Measurements from ENCODE around the gene SCYL3.

Gene SCYL3

DNA sequence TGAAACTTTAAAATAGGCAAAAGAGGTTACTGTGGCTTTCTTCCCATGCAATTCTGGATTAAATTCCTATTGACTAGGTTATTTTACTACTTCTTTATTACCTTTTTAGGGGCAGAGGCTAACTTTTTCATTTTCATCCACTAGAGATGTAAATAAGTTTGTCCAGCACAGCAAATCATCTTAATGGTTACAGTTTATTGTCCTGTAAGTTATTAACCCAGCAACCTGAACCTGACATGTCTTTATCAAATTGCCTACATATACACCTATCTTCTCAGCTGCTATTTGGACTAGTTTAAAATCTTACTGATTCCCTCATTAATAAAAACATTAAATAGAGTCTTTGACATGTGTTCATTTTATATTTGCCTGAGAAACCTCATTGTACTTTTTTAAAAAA, 6.9 kb upstream of the SCYL3 start:
- in situ Hi-C loops (cut with MboI; ENCODE audit: low sequenced_read_pairs, unreplicated experiment), result no loop called here
- TF ChIP-seq, protein P1, sequence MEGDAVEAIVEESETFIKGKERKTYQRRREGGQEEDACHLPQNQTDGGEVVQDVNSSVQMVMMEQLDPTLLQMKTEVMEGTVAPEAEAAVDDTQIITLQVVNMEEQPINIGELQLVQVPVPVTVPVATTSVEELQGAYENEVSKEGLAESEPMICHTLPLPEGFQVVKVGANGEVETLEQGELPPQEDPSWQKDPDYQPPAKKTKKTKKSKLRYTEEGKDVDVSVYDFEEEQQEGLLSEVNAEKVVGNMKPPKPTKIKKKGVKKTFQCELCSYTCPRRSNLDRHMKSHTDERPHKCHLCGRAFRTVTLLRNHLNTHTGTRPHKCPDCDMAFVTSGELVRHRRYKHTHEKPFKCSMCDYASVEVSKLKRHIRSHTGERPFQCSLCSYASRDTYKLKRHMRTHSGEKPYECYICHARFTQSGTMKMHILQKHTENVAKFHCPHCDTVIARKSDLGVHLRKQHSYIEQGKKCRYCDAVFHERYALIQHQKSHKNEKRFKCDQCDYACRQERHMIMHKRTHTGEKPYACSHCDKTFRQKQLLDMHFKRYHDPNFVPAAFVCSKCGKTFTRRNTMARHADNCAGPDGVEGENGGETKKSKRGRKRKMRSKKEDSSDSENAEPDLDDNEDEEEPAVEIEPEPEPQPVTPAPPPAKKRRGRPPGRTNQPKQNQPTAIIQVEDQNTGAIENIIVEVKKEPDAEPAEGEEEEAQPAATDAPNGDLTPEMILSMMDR (IDR thresholded peaks at IDR 0.05; ENCODE audit: borderline replicate concordance, control extremely low read depth, extremely low read depth, insufficient read depth, missing control alignments), result no peak
- DNase-seq (ENCODE audit: low spot score), result no peak

DNA sequence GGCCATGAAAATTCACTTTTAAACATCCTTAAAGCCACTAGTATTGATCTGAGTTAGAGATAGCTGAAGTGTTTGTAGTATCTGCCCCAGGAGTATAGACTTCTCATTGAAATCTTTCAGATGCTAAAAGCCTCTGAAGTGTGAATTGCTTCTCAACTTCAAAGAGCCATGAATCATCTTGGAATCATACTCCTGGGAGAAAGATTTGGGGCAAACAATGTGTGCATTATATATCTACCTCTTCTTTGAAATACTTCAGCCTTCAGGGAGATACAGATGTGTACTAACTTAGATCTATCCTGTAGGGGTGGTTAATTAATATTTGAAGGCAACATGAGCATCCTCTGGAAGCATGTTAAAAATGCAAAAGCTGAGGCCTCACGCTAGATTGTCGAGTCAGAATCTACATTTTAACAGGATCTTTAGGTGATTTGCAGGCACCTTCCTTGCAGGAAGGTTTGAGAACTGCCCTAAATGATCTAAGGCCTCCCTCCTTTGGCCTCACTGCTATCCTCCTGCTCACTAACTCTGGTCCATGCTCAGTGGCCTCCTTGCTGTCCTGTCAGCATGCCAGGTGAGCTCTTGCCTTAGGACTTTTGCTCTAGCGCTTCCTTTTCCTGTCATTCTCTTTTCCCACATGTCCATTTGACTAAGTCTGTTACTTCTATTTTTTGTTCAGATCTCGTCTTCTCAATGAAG, 6.0 kb upstream of the SCYL3 start:
- in situ Hi-C loops (cut with MboI; ENCODE audit: low sequenced_read_pairs, unreplicated experiment), result no loop called here
- TF ChIP-seq, protein P1 (IDR thresholded peaks at IDR 0.05; ENCODE audit: borderline replicate concordance, control extremely low read depth, extremely low read depth, insufficient read depth, missing control alignments), result no peak

DNA sequence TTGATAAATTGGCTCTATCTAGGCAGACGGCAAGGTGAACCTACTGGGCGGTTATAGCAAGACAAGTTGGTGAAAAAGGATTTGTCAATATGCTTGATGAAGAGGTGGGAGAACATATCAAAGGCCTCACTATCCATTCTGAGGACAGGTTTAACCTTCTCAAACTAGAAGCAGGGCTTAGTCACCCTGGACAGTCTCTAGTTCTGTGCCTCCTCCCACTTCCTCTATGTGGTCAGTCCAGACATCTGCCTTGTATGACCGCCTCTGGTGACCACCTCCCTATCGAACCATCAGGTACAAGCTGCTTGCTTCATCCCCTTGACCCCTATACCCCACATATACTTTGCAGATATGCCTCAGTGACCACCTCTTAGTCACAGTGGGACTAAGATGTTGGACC, 2.3 kb upstream of the SCYL3 start:
- TF ChIP-seq, protein P1 (IDR thresholded peaks at IDR 0.05; ENCODE audit: borderline replicate concordance, control extremely low read depth, extremely low read depth, insufficient read depth, missing control alignments), result no peak
- in situ Hi-C loops (cut with MboI; ENCODE audit: low sequenced_read_pairs, unreplicated experiment), result no loop called here
- DNase-seq (ENCODE audit: low spot score), result no peak

More for the DNA sequence above, 6.0 kb upstream of the SCYL3 start:
- DNase-seq (ENCODE audit: low spot score), result no peak

DNA sequence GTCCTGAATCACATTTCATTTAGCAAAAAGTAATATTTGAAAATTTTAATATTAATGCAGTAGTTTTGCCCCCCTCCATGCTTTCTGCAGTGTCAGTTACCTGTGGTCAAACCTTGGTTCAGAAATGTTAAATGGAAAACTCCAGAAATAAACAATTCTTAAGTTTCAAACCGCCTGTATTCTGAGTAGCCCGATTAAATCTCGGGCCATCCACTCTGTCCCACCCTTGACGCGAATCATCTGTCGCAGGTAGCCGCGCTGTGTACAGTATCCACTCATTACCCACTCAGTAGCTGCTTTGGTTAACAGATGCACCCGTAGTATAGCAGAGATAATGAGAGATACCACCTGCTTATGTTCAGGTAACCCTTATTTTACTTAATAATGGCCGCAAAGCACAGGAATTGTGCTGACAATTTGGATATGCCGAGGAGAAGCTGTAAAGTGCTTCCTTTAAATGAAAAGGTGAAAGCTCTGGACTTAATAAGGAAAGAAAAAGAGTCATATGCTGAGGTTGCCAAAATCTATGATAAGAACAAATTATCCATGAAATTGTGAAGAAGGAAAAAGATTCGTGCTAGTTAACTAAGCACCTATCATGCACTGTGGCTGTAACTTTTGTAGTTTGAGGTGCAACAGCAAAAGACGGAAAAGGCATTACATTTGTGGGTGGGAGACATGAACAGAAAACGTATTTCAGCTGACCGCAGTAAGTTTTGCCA, 889 bp upstream of the SCYL3 start:
- in situ Hi-C loops (cut with MboI; ENCODE audit: low sequenced_read_pairs, unreplicated experiment), result no loop called here
- TF ChIP-seq, protein P1 (IDR thresholded peaks at IDR 0.05; ENCODE audit: borderline replicate concordance, control extremely low read depth, extremely low read depth, insufficient read depth, missing control alignments), result no peak
- no peak for DNase-seq (ENCODE audit: low spot score)

DNA sequence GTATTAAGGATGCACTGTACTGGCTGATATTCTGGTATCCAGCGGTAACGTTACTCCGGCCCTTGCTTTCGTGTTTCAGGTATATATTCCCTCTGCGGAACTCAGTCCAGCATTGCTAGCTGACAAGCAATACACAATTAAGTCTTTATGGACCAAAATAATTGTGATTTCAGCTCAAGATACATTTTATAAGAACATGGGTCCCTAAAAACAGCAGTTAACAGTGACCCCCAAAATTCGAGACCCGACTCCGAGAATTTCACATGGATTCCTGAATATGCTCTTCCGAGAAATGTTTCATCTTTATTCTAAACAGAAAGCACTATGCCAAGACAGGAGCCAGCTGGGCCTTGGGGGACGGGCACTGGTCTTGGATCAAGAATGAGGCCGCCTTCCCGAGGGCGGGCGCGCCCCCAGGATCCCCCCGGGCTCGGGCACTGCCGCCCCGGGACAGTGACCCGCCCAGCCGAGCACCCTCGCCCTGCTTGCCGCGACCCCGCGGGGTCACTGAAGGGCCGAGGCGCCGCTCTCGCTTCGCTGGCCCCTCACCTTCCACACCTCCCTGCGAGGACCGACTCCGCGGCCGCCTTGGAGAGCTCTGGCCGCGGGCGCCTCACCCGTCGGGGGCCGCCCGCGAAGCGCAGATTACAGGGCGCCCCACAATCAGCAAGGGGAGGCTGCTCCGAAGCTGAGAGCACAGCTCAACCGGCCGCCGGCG, 610 bp downstream of the SCYL3 start:
- TF ChIP-seq, protein P1 (IDR thresholded peaks at IDR 0.05; ENCODE audit: borderline replicate concordance, control extremely low read depth, extremely low read depth, insufficient read depth, missing control alignments), result no peak
- in situ Hi-C loops (cut with MboI; ENCODE audit: low sequenced_read_pairs, unreplicated experiment), result no loop called here
- DNase-seq (ENCODE audit: low spot score), result no peak

DNA sequence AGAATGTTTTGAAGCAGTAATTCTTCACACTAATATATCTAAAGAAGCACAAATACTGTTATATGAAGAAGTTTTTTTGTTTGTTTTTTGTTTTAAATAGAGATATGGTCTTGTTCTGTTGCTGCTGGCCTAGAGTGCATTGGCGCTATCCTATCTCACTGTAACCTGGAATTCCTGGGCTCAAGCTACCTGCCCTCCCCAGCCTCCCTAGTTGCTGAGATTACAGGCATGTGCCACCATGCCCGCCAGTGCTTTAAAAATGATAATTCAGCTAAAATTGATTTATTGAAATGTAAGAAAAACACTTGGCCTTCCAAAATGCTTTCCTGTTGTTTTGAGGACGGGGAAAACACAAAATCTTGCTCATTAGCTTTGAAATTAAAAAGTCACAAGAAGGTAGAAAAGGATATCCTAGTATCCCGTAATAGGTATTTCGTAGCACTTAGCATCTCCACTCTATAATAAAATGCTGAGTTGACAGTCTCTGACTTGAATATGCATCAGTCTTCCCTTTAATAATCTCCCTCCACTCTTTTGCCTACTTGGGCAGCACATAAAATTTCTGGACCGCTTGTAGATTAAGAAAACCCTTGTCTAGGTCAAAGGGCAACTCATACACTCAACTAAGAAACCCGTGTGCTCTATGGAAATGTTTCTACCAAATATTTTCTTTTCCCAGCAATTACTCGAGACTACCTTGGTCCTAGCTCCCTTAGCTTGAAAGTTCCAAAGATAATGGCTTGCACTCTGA, 1.3 kb downstream of the SCYL3 start:
- in situ Hi-C loops (cut with MboI; ENCODE audit: low sequenced_read_pairs, unreplicated experiment), result no loop called here
- no peak for DNase-seq (ENCODE audit: low spot score)
- TF ChIP-seq, protein P1 (IDR thresholded peaks at IDR 0.05; ENCODE audit: borderline replicate concordance, control extremely low read depth, extremely low read depth, insufficient read depth, missing control alignments), result no peak

Data from GM13976 (cell line).